Gastroesophageal sphincter (tissue), 3 donors: Measurements from ENCODE around the gene ACSL4.

ENCODE experiments used
- CTCF ChIP-seq, 4 experiments: fragments of 200-600 bp in 2 of 4; fragments of 450-650 bp in 2 of 4; sonication (generic) in 1 of 4; IDR thresholded peaks; one replicate each; pipeline ENCODE4 v1.5.1; 2017 to 2019; ENCODE audit warnings: antibody characterized with exemption in 4 of 4, mild to moderate bottlenecking in 2 of 4, moderate library complexity in 2 of 4
- EP300 ChIP-seq: sonication (generic); formaldehyde crosslinking; IDR thresholded peaks from one replicate; pipeline ENCODE4 v1.6.1; 2017; ENCODE audit warnings: antibody characterized with exemption, mild to moderate bottlenecking

GRCh38 chrX:109601486-109601885, 131.6 kb downstream of the ACSL4 start:
- TF ChIP-seq CTCF (IDR thresholded peaks at IDR 0.05) (no peak), EP300 (no peak)
